HCT116 (cell line): ENCODE results near the gene TEKT2. TPM values are rescaled to one million over a fixed set of nuclear protein-coding genes. Genes with fewer than 3 reads are reported as not detected.

Experiments
- ATAC-seq: fragments of 200-7000 bp; cut with Tn5 transposase; 2 replicates; pipeline ENCODE4 v1.9.1; 2020; ENCODE audit warnings: mild to moderate bottlenecking, moderate library complexity
- BruUV-seq: library from RNA; stranded (reverse); fragments of 400-500 nt; replicated peaks from 2 replicates; lab custom pipeline; 2021; lab: Mats Ljungman, UMichigan
- CTCF ChIA-PET: fragments of 300-600 bp; sonication (Branson Sonifier 250); formaldehyde crosslinking; loops from one replicate; lab custom pipeline; 2021; ENCODE audit warnings: antibody characterized with exemption; lab: Charles Lee
- POLR2A ChIA-PET: fragments of 300-600, 350-600 bp; sonication (Branson Sonifier 250); formaldehyde crosslinking; loops from one replicate; lab custom pipeline; 2021; ENCODE audit warnings: antibody characterized with exemption; lab: Charles Lee
- RAD21 ChIA-PET, 2 experiments: fragments of 300-600 bp; sonication (Branson Sonifier 250); formaldehyde crosslinking; loops; one replicate each; lab custom pipeline; 2023; ENCODE audit warnings: low total read pairs in 2 of 2; ENCODE audit not compliant: uncharacterized antibody in 2 of 2, unreplicated experiment in 2 of 2, low non-redundant PET in 1 of 2; lab: Charles Lee
- DNase-seq: peaks from one replicate; pipeline ENCODE4 v3.0.0-alpha.2; 2010; ENCODE audit warnings: low read depth, low spot score
- H2AFZ ChIP-seq: fragments of 200-600 bp; shearing (Covaris generic), sonication (generic); 2 replicates; pipeline ENCODE4 v1.6.1; 2017; ENCODE audit warnings: low read depth, mixed run types, mixed read lengths, antibody characterized with exemption, low read length; ENCODE audit not compliant: poor library complexity, severe bottlenecking
- H3K27ac ChIP-seq: 2 replicates; pipeline ENCODE4 v1.5.1; 2012; ENCODE audit warnings: low read depth, low read length
- H3K27me3 ChIP-seq: fragments of 200-600 bp; sonication (generic); 2 replicates; pipeline ENCODE4 v1.6.1; 2016; ENCODE audit warnings: mixed run types, low read length, mixed read lengths; ENCODE audit not compliant: insufficient read depth
- H3K36me3 ChIP-seq, 2 experiments: fragments of 200-500 bp in 1 of 2; fragments of 200-600 bp in 1 of 2; sonication (Bioruptor generic) in 1 of 2; sonication (generic) in 1 of 2; 2 replicates each; pipeline versions ENCODE4 v1.5.1 to v1.6.1; 2014 to 2016; ENCODE audit warnings: low read length in 2 of 2, inconsistent platforms in 1 of 2, mixed read lengths in 1 of 2, mixed run types in 1 of 2; ENCODE audit not compliant: insufficient read depth in 2 of 2, control insufficient read depth in 1 of 2
- H3K4me1 ChIP-seq, 2 experiments: fragments of 200-600 bp in 1 of 2; sonication (generic) in 1 of 2; 2 replicates each; pipeline versions ENCODE4 v1.5.1 to v1.6.1; 2012 to 2017; ENCODE audit warnings: low read length in 2 of 2, inconsistent platforms in 1 of 2, mild to moderate bottlenecking in 1 of 2, mixed read lengths in 1 of 2, mixed run types in 1 of 2, moderate library complexity in 1 of 2; ENCODE audit not compliant: insufficient read depth in 2 of 2, control insufficient read depth in 1 of 2
- H3K4me2 ChIP-seq: fragments of 200-600 bp; sonication (generic); 2 replicates; pipeline ENCODE4 v1.6.1; 2017; ENCODE audit warnings: mixed run types, low read length, mixed read lengths
- H3K4me3 ChIP-seq, 2 experiments: fragments of 200-600 bp in 1 of 2; sonication (generic) in 1 of 2; replicated peaks in 1 of 2; 2 replicates each; pipeline ENCODE4 v1.5.1; 2011 to 2016; ENCODE audit warnings: low read length in 2 of 2, control low read depth in 1 of 2, low read depth in 1 of 2, mild to moderate bottlenecking in 1 of 2, mixed read lengths in 1 of 2, mixed run types in 1 of 2
- H3K79me2 ChIP-seq: fragments of 200-600 bp; sonication (generic); 2 replicates; pipeline ENCODE4 v1.6.1; 2017; ENCODE audit warnings: mild to moderate bottlenecking, mixed run types, low read length, moderate library complexity, mixed read lengths; ENCODE audit not compliant: insufficient read depth
- H3K9ac ChIP-seq: fragments of 200-600 bp; sonication (generic); 2 replicates; pipeline ENCODE4 v1.6.1; 2016; ENCODE audit warnings: low read length, mixed read lengths
- H3K9me2 ChIP-seq: fragments of 200-600 bp; sonication (generic), shearing (Covaris generic); 2 replicates; pipeline ENCODE4 v1.6.1; 2017; ENCODE audit warnings: mixed run types, mild to moderate bottlenecking, moderate library complexity; ENCODE audit not compliant: insufficient read depth
- H3K9me3 ChIP-seq, 2 experiments: fragments of 200-500 bp in 1 of 2; fragments of 200-600 bp in 1 of 2; sonication (Bioruptor generic) in 1 of 2; sonication (generic) in 1 of 2; 2 replicates each; pipeline ENCODE4 v1.6.1; 2014 to 2017; ENCODE audit warnings: low read length in 2 of 2, mixed read lengths in 2 of 2, inconsistent platforms in 1 of 2, low read depth in 1 of 2, mild to moderate bottlenecking in 1 of 2, mixed run types in 1 of 2, moderate library complexity in 1 of 2; ENCODE audit not compliant: control insufficient read depth in 1 of 2, insufficient read depth in 1 of 2
- H4K20me1 ChIP-seq: fragments of 200-600 bp; sonication (generic), shearing (Covaris generic); 2 replicates; pipeline ENCODE4 v1.6.1; 2017; ENCODE audit warnings: mixed run types, mild to moderate bottlenecking, moderate library complexity; ENCODE audit not compliant: insufficient read depth
- CBX3 ChIP-seq: IDR thresholded peaks from 2 replicates; pipeline ENCODE4 v1.6.1; 2012; ENCODE audit warnings: low read depth
- CTCF ChIP-seq, 3 experiments: fragments of 200-600 bp in 1 of 3; sonication (generic) in 1 of 3; IDR thresholded peaks in 2 of 3; conservative IDR thresholded peaks in 1 of 3; 2 replicates each; pipeline ENCODE4 v1.5.1; 2012 to 2017; ENCODE audit warnings: low read depth in 2 of 3, low read length in 2 of 3, antibody characterized with exemption in 1 of 3, borderline replicate concordance in 1 of 3, control low read depth in 1 of 3, mild to moderate bottlenecking in 1 of 3, mixed read lengths in 1 of 3, mixed run types in 1 of 3, moderate library complexity in 1 of 3; ENCODE audit not compliant: insufficient read depth in 1 of 3
- EZH2phosphoT487 ChIP-seq: fragments of 200-600 bp; IDR thresholded peaks from 2 replicates; pipeline ENCODE4 v1.6.1; 2018; ENCODE audit warnings: antibody characterized with exemption, borderline replicate concordance
- FOSL1 ChIP-seq: IDR thresholded peaks from 2 replicates; pipeline ENCODE4 v1.6.1; 2012; ENCODE audit warnings: low read depth
- TCF7L2 ChIP-seq: IDR thresholded peaks from 2 replicates; pipeline ENCODE4 v1.7.0; 2011; ENCODE audit warnings: borderline replicate concordance, inconsistent platforms; ENCODE audit not compliant: insufficient read depth, insufficient read length; ENCODE audit errors: extremely low read depth
- ZNF274 ChIP-seq: fragments of 200-500 bp; sonication (Bioruptor generic); IDR thresholded peaks from 2 replicates; pipeline ENCODE4 v1.6.1; 2014; ENCODE audit warnings: mild to moderate bottlenecking, low read depth, low read length, inconsistent platforms
- intact Hi-C: fragments of 100-400 bp; cut with micrococcal nuclease; formaldehyde crosslinking; loops from 2 replicates; pipeline ENCODE4 v1.10.0; 2022
- total RNA-seq: library from RNA; stranded (reverse); gene quantifications from one replicate; pipeline ENCODE4 v1.2.1, GENCODE V29; 2021; ENCODE audit not compliant: unreplicated experiment

The TEKT2 gene
- total RNA-seq, 1 experiment from 2014 or later, result not detected

- Histone ChIP-seq H3K4me1 (peaks cover 2 to 9% of the 10 kb centered on the region in 2 experiments; a peak in 3 of 4 replicates), H2AFZ (no peak overlapping the region), H3K9me2 (no peaks in the 10 kb centered on the region), H3K9me3 (no peaks in the 10 kb centered on the region), H3K36me3 (no peaks in the 10 kb centered on the region), H3K4me3 (no peak overlapping the region), H3K27me3 (no peaks in the 10 kb centered on the region), H3K4me2 (no peak overlapping the region), H4K20me1 (no peaks in the 10 kb centered on the region), H3K9ac (no peak overlapping the region), H3K27ac (no peak overlapping the region), H3K79me2 (no peaks in the 10 kb centered on the region)
- POLR2A ChIA-PET, result no interaction called here
- CTCF ChIA-PET, result no interaction called here
- intact Hi-C loops, result loop anchor here (10.0 kb wide), 1 partner anchor 446 kb away; no protein-coding TSS in a partner anchor
- no TSS peak for BruUV-seq
- TF ChIP-seq ZNF274 (no peak), FOSL1 (no peak), EZH2phosphoT487 (no peak), CTCF (IDR thresholded peaks at IDR 0.05 in 2 of 3, conservative IDR thresholded peaks at IDR 0.05 in 1 of 3; ENCODE audit: borderline replicate concordance in 1 of 3, insufficient read depth in 1 of 3, low read depth in 2 of 3, low read length in 2 of 3) (no peak), TCF7L2 (no peak), CBX3 (no peak)
- RAD21 ChIA-PET, result no interaction called here
- DNase-seq (no peak), ATAC-seq (no peak)
Observed at GRCh38 chr1:36108314-36108713, 24.4 kb downstream of the TEKT2 start.
